ENCODE measurements around the gene CHURC1.

- no peak for TF ChIP-seq POLR2AphosphoS5 (IDR thresholded peaks at IDR 0.05; ENCODE audit: low read depth)
- TF ChIP-seq CTCF (conservative IDR thresholded peaks at IDR 0.05; ENCODE audit: low read depth in 2 of 2) = no peak
- no peak for TF ChIP-seq REST (IDR thresholded peaks at IDR 0.05; ENCODE audit: unreplicated experiment)
- no peak for TF ChIP-seq EZH2 (IDR thresholded peaks at IDR 0.05; ENCODE audit: low read depth, unreplicated experiment)
- no peak for TF ChIP-seq ZNF114 (CRISPR knock-in tag; IDR thresholded peaks at IDR 0.05)
- no peak for TF ChIP-seq JUNB (IDR thresholded peaks at IDR 0.05; ENCODE audit: unreplicated experiment)
- no peak for TF ChIP-seq EZH2phosphoT487 (IDR thresholded peaks at IDR 0.05; ENCODE audit: unreplicated experiment)
- no peak for TF ChIP-seq NANOG (IDR thresholded peaks at IDR 0.05; ENCODE audit: borderline replicate concordance)
These were observed 29.8 kb downstream of the CHURC1 start for GRCh38 chr14:64944041-64944440.
